WERI-Rb-1 (cell line): Measurements from ENCODE around the gene PPP3CB.

Experiments
- DNase-seq: peaks from one replicate; pipeline ENCODE4 v3.0.0-alpha.2; 2020
- H3K27ac ChIP-seq: fragments of 250-450 bp; sonication (Bioruptor Pico); 2 replicates; pipeline ENCODE4 v1.5.1; 2020; ENCODE audit warnings: mild to moderate bottlenecking, moderate library complexity
- H3K27me3 ChIP-seq: fragments of 250-450 bp; sonication (Bioruptor Pico); 2 replicates; pipeline ENCODE4 v1.5.1; 2021; ENCODE audit warnings: mild to moderate bottlenecking, low read depth, moderate library complexity; ENCODE audit not compliant: insufficient read depth, severe bottlenecking
- H3K36me3 ChIP-seq: fragments of 250-450 bp; sonication (Bioruptor Pico); 2 replicates; pipeline ENCODE4 v1.5.1; 2020; ENCODE audit warnings: mild to moderate bottlenecking, moderate library complexity
- H3K4me3 ChIP-seq: 2 replicates; pipeline ENCODE4 v1.5.1; 2011; ENCODE audit warnings: low read depth, mild to moderate bottlenecking, control low read depth, low read length
- H3K9me3 ChIP-seq: fragments of 250-450 bp; sonication (Bioruptor Pico); 2 replicates; pipeline ENCODE4 v1.5.1; 2021; ENCODE audit warnings: mild to moderate bottlenecking, moderate library complexity; ENCODE audit not compliant: severe bottlenecking
- TF ChIP-seq, protein P1 (sequence below): IDR thresholded peaks from 2 replicates; pipeline ENCODE4 v1.5.1; 2011; ENCODE audit warnings: low read depth, mild to moderate bottlenecking, control low read depth, inconsistent platforms, low read length

Gene PPP3CB

DNA sequence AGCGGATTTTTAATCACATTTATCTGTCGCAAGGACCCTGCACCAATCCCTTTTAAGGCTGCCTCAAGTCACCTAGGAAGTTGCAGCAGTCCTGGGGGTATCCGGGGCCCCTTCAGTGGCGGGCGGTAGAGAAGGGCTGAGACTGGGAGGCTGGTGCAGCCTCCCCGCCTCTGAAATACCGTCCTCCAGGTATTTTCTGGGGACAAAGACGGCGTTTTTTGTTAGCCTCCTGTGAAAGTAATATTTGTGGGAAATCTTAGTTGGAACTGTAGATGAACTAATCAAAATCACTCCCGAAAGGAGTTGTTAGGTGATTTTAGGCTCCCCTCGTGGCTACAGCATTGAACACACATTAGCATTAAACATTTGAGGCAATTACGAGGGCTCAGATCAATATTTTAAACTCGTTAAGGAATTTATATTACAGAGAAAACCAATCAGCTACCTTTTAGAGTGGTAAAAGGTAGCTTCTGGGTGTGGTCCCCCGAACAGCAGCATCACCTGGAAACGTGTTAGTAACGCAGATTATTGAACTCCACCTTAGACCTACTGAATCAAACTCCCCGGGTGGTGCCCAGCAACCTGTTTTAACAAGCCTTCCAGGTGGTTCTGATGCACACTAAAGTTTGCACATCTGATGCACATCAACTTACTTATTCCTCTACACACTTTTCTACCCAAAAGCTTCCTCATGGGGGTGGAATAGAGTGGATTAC, 81.4 kb downstream of the PPP3CB start:
- Histone ChIP-seq H3K27ac (peak overlapping the region; percentile 94), H3K27me3 (no peaks in the 10 kb centered on the region)
- TF ChIP-seq, protein P1, sequence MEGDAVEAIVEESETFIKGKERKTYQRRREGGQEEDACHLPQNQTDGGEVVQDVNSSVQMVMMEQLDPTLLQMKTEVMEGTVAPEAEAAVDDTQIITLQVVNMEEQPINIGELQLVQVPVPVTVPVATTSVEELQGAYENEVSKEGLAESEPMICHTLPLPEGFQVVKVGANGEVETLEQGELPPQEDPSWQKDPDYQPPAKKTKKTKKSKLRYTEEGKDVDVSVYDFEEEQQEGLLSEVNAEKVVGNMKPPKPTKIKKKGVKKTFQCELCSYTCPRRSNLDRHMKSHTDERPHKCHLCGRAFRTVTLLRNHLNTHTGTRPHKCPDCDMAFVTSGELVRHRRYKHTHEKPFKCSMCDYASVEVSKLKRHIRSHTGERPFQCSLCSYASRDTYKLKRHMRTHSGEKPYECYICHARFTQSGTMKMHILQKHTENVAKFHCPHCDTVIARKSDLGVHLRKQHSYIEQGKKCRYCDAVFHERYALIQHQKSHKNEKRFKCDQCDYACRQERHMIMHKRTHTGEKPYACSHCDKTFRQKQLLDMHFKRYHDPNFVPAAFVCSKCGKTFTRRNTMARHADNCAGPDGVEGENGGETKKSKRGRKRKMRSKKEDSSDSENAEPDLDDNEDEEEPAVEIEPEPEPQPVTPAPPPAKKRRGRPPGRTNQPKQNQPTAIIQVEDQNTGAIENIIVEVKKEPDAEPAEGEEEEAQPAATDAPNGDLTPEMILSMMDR, result no peak

GRCh38 chr10:73413528-73414229, 82.1 kb downstream of the PPP3CB start, which contains the start of gene ANXA7:
Gene ANXA7, minus strand, starts transcription at chr10:73414058. Its CDS starts 13,202 bp downstream, at chr10:73400856.
- DNase-seq, result peak; percentile 96
- H3K9me3 ChIP-seq, result no peaks in the 10 kb centered on the region
- TF ChIP-seq, protein P1, result 0 out of 2 replicates have a peak, but pooled peaks have one; percentile 15
- H3K27me3 ChIP-seq, result no peaks in the 10 kb centered on the region
- H3K4me3 ChIP-seq, result peak within 1 kb of the TSS; percentile 80
- peak within 1 kb of the TSS; percentile 94 for H3K27ac ChIP-seq
- H3K36me3 ChIP-seq, result peaks cover 3% of the 10 kb centered on the region; the same call in 1 of the 2 replicates

More for the DNA sequence above, 81.4 kb downstream of the PPP3CB start:
- no peaks in the 10 kb centered on the region for H3K9me3 ChIP-seq
- H3K4me3 ChIP-seq, result peak overlapping the region; percentile 80
- DNase-seq, result no peak
- H3K36me3 ChIP-seq, result peaks cover 3% of the 10 kb centered on the region; the same call in 1 of the 2 replicates

GRCh38 chr10:73413108-73413527, 82.7 kb downstream of the PPP3CB start:
- Histone ChIP-seq H3K36me3 (peaks cover 3% of the 10 kb centered on the region; the same call in 1 of the 2 replicates), H3K27me3 (no peaks in the 10 kb centered on the region), H3K9me3 (no peaks in the 10 kb centered on the region), H3K4me3 (peak overlapping the region; percentile 80), H3K27ac (peak overlapping the region; percentile 94)
- TF ChIP-seq, protein P1, result no peak
- peak; percentile 48 for DNase-seq

GRCh38 chr10:73410897-73411296, 84.9 kb downstream of the PPP3CB start:
- H3K27ac ChIP-seq, result no peak overlapping the region
- DNase-seq, result no peak
- H3K36me3 ChIP-seq, result peaks cover 15% of the 10 kb centered on the region
- TF ChIP-seq, protein P1, result no peak
- H3K4me3 ChIP-seq, result no peak overlapping the region
- H3K9me3 ChIP-seq, result no peaks in the 10 kb centered on the region
- H3K27me3 ChIP-seq, result no peaks in the 10 kb centered on the region

DNA sequence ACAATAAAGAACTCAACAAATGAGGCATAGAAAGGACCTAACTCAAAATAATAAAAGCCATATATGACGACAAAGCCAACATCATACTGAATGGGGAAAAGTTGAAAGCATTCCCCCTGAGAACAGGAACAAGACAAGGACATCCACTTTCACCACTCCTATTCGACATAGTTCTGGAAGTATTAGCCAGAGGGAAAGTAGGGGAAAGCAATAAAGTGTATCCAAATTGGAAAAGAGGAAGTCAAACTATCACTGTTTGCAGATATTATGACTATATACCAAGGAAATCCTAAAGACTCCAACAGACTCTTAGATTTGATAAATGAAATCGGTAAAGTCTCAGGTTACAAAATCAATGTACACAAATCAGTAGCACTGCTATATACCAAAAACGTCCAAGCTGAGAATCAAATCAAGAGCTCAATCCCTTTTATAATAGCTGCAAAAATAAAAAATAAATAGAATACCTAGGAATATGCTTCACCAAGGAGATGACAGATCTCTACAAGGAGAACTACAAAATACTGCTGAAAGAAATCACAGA, 86.8 kb downstream of the PPP3CB start:
- Histone ChIP-seq H3K36me3 (peaks cover 15% of the 10 kb centered on the region), H3K27ac (no peak overlapping the region)
- TF ChIP-seq, protein P1, result no peak

More for the DNA sequence above, 86.8 kb downstream of the PPP3CB start:
- DNase-seq, result no peak
- Histone ChIP-seq H3K9me3 (no peaks in the 10 kb centered on the region), H3K4me3 (no peak overlapping the region), H3K27me3 (no peaks in the 10 kb centered on the region)
